GM12878 (cell line): ENCODE data around the gene PRMT5.

Source experiments
- EZH2 ChIP-seq: IDR thresholded peaks from 2 replicates; pipeline ENCODE4 v1.6.1; 2012; ENCODE audit warnings: low read depth, mild to moderate bottlenecking, control low read depth, inconsistent platforms, low read length, borderline replicate concordance; ENCODE audit not compliant: control insufficient read depth
- SMC3 ChIP-seq: IDR thresholded peaks from 2 replicates; pipeline ENCODE4 v1.6.1; 2011; ENCODE audit warnings: low read length, improper control_type of control experiment, borderline replicate concordance

DNA sequence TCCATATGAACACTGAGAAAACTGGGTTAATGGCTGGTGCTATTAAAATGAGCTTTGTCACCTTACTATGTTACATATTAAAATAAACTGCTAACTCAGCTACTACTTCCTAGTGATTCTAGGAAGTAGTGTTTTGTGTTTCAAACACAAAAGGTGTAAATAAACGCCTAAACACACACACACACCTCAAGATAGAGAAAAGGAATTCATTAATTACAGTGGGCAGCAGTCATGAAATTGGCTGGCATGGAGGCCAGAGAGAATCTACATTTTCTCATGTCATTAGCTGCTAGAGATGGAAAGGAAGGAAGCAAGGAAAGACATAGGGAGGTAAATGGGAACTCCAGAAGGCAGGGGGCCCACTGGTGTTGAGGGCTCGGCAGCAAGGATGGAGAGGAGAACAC, 787 bp upstream of the PRMT5 start:
- TF ChIP-seq SMC3 (no peak), EZH2 (no peak)
